ENCODE measurements around the gene EXOSC5.

GRCh38 chr19:41434450-41434849, 37.3 kb upstream of the EXOSC5 start:
- TF ChIP-seq CTCF (conservative IDR thresholded peaks at IDR 0.05; ENCODE audit: low read length) (no peak), EZH2phosphoT487 (IDR thresholded peaks at IDR 0.05; ENCODE audit: borderline replicate concordance) (no peak)
